ENCODE results near the gene PSENEN.
"Not testable (repeated sequence)": the region's sequence is repeated elsewhere in the genome, so short reads cannot be mapped to it uniquely, and the experiment has no call there.

PSENEN gene

GRCh38 chr19:35751839-35752745 lies 6.6 kb downstream of the PSENEN start:
- DNase-seq (ENCODE audit: low read depth) = no peak

GRCh38 chr19:35752746-35753350 lies 7.4 kb downstream of the PSENEN start:
- DNase-seq (ENCODE audit: low read depth) = no peak

GRCh38 chr19:35753634-35754369 lies 8.4 kb downstream of the PSENEN start:
- DNase-seq (ENCODE audit: low read depth) = no peak

- DNase-seq (ENCODE audit: low read depth) = no peak
Measured at GRCh38 chr19:35754370-35755130, 9.1 kb downstream of the PSENEN start.

GRCh38 chr19:35755131-35755549 lies 9.7 kb downstream of the PSENEN start:
- DNase-seq (ENCODE audit: low read depth) = no peak

- no peak for DNase-seq (ENCODE audit: low read depth)
Measured at GRCh38 chr19:35755550-35756376, 10.3 kb downstream of the PSENEN start.

GRCh38 chr19:35756377-35757230 lies 11.2 kb downstream of the PSENEN start, which contains the start of gene HSPB6:
TSS of gene HSPB6 (minus strand) at chr19:35757029. CDS start at chr19:35757008, 21 bp downstream.
- DNase-seq (ENCODE audit: low read depth) = no peak

- DNase-seq (ENCODE audit: low read depth) = no peak
Measured at GRCh38 chr19:35757231-35757748, 11.8 kb downstream of the PSENEN start.

- DNase-seq (ENCODE audit: low read depth) = peak; percentile 92
Measured at GRCh38 chr19:35757749-35758608, 12.5 kb downstream of the PSENEN start, which contains the start of gene PROSER3. TSS of gene PROSER3 (plus strand) at chr19:35758176. CDS start at chr19:35758216, 40 bp downstream.

GRCh38 chr19:35759697-35760096 lies 14.2 kb downstream of the PSENEN start:
- no peak for DNase-seq (ENCODE audit: low read depth)

GRCh38 chr19:35760711-35761349 lies 15.4 kb downstream of the PSENEN start:
- DNase-seq (ENCODE audit: low read depth) = no peak

GRCh38 chr19:35764432-35765315 lies 19.2 kb downstream of the PSENEN start:
- no peak for DNase-seq (ENCODE audit: low read depth)

- DNase-seq (ENCODE audit: low read depth) = no peak
Measured at GRCh38 chr19:35766571-35767104, 21.2 kb downstream of the PSENEN start.

GRCh38 chr19:35767288-35768081 lies 22.0 kb downstream of the PSENEN start:
- DNase-seq (ENCODE audit: low read depth) = no peak

GRCh38 chr19:35768082-35768421 lies 22.6 kb downstream of the PSENEN start:
- no peak for DNase-seq (ENCODE audit: low read depth)

GRCh38 chr19:35772362-35772761 lies 26.9 kb downstream of the PSENEN start:
- not testable (repeated sequence) for DNase-seq (ENCODE audit: low read depth)

All from stimulated activated CD8-positive, alpha-beta memory T cell treated with anti-CD3 and anti-CD28 coated beads, Interleukin-15, amount 100 ng/mL, for 1 hour (primary cell).